NCI-H1105 treated with DMSO at 0.1 percent for 48 hours (cell line): ENCODE results near the gene NCOA4.
"Not testable (repeated sequence)": the region's sequence is repeated elsewhere in the genome, so short reads cannot be mapped to it uniquely, and the experiment has no call there.

Source experiments
- DNase-seq: peaks from one replicate; lab custom pipeline; 2025; lab: John Stamatoyannopoulos, UW

NCOA4 gene

GRCh38 chr10:46019569-46020343, 10.7 kb downstream of the NCOA4 start:
- DNase-seq = no peak

GRCh38 chr10:46019177-46019528, 11.3 kb downstream of the NCOA4 start:
- DNase-seq = no peak

GRCh38 chr10:46018453-46019176, 11.8 kb downstream of the NCOA4 start:
- DNase-seq = no peak

GRCh38 chr10:46017733-46018132, 12.7 kb downstream of the NCOA4 start:
- no peak for DNase-seq

GRCh38 chr10:46016811-46017210, 13.6 kb downstream of the NCOA4 start:
- no peak for DNase-seq

- DNase-seq = no peak
These were observed 14.2 kb downstream of the NCOA4 start for GRCh38 chr10:46016190-46016589.

- DNase-seq = no peak
These were observed 15.6 kb downstream of the NCOA4 start for GRCh38 chr10:46014683-46015405.

- DNase-seq = no peak
These were observed 16.2 kb downstream of the NCOA4 start for GRCh38 chr10:46014206-46014605.

GRCh38 chr10:46012746-46013145, 17.7 kb downstream of the NCOA4 start:
- no peak for DNase-seq

GRCh38 chr10:46006219-46006618, 24.2 kb downstream of the NCOA4 start:
- no peak for DNase-seq

- no peak for DNase-seq
These were observed 25.0 kb downstream of the NCOA4 start for GRCh38 chr10:46005383-46005782.

GRCh38 chr10:46004963-46005362, 25.5 kb downstream of the NCOA4 start:
- DNase-seq = no peak

GRCh38 chr10:46002916-46003693, 27.3 kb downstream of the NCOA4 start:
- no peak for DNase-seq

- not testable (repeated sequence) for DNase-seq
These were observed 28.2 kb downstream of the NCOA4 start for GRCh38 chr10:46002189-46002687.

GRCh38 chr10:46001187-46001756, 29.2 kb downstream of the NCOA4 start:
- no peak for DNase-seq

GRCh38 chr10:46000538-46000937, 29.9 kb downstream of the NCOA4 start:
- DNase-seq = no peak

- not testable (repeated sequence) for DNase-seq
These were observed 30.5 kb downstream of the NCOA4 start for GRCh38 chr10:45999955-46000354.

- no peak for DNase-seq
These were observed 32.2 kb downstream of the NCOA4 start for GRCh38 chr10:45997994-45998763.

GRCh38 chr10:45997557-45997956, 32.9 kb downstream of the NCOA4 start:
- DNase-seq = no peak

GRCh38 chr10:45985590-45985989, 44.8 kb downstream of the NCOA4 start:
- DNase-seq = not testable (repeated sequence)

GRCh38 chr10:45984473-45984872, 46.0 kb downstream of the NCOA4 start:
- DNase-seq = not testable (repeated sequence)
